Measurements from ENCODE around the gene IL15RA.
"Not testable (repeated sequence)": the region's sequence is repeated elsewhere in the genome, so short reads cannot be mapped to it uniquely, and the experiment has no call there.

IL15RA gene

DNA sequence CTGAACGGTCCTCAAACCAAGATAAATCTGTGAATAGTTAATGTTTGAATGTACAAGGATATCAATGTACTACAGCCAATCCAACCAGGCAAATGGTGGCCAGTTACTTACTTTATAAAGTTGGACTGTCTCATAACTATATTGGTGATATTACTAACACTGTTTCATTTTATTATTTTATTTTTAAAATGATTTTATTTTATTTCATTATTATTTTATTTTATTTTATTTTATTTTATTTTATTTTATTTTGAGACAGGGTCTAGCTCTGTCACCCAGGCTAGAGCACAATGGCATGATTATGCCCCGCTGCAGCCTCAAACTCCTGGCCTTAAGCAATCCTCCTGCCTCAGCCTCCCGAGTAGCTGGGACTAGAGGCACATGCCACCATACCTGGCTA, 6.8 kb downstream of the IL15RA start:
- DNase-seq, result no peak

DNA sequence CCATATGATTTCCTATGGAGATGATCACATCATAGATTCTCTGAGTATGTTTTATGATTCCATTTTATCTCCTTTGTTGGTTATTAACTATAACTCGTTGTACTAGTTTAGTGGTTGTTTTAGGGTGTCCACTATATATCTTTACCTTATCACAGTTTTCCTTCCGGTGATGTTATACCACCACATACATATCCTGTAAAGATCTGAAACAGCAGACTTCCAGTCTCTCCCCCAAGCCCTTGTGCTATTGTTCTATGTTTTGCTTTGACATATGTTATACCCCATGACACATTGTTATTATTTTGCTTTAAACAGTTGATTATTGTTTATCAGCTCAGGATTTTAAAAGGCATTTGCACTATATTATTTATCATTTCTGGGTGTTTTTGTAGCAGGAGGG, 7.3 kb downstream of the IL15RA start:
- no peak for DNase-seq

DNA sequence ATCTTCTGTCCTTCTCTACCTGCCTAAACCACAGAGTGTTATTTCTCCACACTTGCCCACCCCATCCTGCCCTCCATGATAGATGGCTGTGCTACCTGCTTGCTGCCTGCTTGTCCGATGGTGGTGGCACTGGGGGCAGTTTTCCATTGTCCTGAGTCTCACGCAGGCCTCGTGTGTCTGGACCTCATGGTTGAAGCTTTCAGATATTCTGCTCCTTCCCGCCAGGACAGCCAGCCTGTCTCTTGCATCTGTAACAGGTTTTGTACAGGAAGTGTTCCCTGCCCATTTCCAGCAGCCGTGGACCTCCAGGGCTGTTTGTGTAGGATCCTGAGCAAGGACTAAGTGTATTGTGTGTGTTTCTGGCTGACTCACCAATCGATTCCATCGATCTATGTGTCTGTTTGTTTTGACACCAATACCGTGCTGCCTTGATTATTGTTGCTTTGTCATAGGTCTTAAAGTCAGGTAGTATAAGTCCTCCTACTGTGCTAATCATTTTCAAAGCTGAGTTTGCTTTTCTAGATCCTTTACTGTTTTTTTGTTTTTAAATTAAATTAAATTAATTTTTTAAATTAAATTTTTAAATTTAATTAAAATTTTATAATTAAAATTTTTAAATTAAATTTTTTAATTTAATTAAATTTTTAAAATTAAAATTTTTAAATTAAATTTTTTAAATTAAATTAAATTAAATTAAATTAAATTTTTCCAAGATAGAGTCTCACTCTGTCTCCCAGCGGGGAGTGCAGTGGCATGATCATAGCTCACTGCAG, 8.5 kb downstream of the IL15RA start:
- DNase-seq, result no peak

DNA sequence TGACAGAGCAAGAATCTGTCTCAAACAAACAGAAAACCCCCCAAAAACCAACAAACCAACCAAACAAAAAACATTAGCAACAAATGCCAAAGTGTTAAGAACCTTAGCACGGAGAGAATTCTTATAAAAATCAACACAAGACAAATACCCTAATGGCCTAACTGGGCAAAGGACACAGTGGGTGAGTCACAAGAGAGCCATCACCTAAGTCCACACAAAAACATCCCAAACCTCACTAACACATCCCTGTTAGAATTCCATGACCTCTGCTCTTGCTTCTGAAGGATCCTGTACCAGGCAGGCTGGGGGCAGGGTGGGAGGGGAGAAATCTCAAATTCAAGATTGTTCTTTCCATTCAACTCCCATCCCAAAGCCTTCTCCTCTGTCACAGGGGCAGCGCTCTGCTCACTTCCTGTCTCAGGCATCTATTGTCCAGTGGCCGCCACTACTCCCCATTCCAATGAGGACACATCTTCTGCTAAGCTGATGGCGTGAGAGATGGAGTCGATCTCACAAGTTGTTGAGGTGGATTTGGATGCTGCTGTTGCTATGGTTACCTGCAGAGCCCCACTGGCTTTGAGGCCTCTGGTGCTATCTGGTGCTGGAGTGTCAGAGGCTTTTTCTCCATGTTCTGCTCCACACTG, 9.2 kb downstream of the IL15RA start:
- DNase-seq, result no peak

DNA sequence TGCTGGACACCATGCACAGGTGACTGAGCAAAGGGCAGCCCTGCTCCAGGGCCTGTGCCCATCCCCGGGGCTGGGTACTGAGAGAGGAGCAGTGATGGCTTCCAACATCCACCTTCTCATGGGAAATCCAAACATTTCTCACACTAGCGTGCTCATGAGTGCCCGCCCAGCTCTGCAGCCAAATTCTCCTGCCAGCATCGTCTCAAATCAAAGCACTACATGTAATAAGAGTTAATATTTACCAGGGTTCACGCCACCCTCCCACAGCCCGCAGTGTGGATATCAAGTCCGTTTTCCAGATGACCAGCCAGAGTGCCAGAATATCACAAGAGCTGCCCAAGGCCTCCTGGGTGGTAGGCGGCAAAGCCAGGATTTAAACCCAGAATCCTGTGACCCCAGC, 12.1 kb downstream of the IL15RA start:
- DNase-seq, result no peak

DNA sequence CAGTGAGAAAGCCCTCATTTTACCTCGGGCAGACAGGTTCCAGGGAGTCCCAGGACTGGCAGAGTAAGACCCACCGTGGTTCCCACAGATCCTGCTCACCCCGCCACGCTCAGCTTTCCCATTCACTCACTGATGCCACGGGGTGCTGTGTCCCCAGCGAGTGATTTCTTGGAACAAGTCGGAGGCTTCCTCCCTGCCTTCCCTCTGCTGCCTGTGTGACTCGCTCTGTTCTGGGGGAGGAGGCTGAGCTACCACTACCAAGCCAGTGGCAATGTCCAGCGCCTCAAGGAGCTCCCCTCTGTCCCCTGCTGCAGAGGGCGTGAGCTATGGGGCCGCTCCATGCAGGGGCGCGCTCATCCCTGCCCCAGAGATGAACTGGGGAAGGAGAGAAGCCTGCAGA, 12.6 kb downstream of the IL15RA start:
- no peak for DNase-seq

DNA sequence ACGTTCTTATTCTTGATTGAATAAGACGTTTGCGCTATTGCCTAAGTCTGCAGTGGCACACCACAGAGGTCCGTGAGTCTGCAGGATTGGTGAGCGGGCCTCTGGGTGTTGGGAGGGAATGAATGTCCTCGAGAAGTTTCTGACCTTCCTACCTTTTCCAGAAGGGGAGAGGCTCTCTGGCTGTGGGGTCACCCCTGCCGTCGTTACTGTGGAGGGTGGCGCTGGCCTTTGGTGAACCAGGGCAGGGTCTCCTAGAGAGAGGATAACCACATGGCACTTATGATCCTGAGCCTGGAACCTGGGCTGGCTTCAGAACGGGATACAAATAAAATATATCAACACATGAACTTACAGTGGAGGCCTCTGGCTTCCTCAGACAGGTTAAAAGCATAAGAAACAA, 13.8 kb downstream of the IL15RA start:
- DNase-seq, result no peak

DNA sequence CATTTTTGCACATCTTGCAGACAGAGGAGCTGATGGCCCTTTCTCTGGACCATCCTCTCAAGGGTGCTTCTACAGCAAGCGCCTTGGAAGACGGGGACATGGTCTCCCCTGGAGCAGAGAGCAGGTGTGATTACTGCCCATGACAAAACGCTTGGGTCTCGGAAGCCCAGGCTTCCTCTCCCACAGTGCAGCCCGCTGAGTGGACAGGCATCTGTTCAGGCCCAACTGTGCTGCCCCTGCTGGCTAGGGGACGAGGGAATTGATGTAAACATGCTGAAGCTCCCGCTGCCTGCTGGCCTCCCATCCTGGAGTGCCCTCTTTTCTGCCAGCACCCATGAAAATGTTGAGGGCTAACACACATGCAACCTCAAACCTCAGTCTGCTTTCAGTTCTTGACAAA, 14.3 kb downstream of the IL15RA start:
- DNase-seq, result no peak

DNA sequence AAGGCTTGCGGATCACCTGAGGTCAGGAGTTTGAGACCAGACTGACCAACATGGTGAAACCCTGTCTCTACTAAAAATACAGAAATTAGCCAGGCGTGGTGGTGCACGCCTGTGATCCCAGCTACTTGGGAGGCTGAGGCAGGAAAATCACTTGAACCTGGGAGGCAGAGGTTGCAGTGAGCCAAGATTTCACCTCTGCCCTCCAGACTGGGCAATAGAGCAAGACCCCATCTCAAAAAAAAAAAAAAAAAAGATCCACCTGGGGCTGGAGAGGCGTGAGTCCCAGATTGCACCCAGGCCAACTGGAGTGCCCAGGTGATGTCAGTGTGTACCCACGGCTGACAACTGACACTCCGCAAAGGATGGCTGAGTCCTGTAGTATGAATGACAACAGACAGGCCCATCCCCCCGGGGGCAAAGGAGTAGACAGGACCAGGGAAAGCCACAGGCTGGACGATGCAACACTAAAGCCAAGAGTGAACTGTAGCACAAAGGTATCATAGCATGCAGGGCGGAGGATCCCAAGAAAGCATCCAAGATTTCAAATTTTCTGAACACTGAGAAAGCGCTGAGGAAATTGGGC, 14.9 kb downstream of the IL15RA start:
- DNase-seq, result not testable (repeated sequence)

DNA sequence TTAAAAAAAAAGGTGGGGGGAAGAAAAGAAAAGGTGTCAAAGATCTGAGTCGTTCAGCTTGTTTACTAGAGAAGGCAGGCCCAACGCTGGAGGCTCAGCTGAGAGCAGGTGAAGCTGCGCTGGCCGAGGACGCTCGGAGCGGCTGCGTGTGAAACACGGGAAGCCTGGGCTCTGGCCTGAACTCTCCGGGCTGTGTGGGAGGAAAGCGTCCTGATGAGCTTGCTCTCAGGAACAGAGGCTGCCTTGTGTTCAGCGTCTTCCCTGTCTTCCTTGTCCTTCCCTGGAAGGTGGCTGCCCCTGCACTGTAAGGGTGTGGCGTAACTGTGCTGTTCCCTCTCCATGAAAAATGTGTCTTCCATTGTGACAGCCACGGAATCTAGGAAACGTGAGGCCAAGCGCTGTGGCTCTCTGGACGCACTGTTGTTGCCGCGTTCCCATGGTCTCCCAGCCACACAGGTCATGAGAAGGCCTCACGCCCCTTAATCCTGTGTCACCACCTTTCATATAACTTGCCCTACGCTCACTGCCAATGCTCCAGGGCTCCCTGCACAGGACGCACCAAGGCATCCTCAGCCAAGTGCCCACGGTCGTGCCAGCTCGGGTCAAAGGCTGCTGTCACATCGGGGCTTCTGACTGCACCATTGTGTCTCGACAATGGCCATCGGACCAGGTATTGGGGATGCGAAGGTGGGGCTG, 15.8 kb downstream of the IL15RA start:
- DNase-seq, result no peak

DNA sequence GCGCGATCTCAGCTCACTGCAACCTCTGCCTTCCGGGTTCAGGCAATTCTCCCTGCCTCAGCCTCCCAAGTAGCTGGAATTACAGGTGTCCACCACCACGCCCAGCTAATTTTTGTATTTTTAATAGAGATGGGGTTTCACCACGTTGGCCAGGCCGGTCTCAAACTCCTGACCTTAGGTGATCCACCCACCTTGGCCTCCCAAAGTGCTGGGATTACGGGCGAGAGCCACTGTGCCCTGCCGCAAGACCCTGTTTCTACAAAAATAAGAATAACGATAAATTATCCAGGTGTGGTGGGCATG, 16.4 kb downstream of the IL15RA start:
- DNase-seq, result not testable (repeated sequence)

DNA sequence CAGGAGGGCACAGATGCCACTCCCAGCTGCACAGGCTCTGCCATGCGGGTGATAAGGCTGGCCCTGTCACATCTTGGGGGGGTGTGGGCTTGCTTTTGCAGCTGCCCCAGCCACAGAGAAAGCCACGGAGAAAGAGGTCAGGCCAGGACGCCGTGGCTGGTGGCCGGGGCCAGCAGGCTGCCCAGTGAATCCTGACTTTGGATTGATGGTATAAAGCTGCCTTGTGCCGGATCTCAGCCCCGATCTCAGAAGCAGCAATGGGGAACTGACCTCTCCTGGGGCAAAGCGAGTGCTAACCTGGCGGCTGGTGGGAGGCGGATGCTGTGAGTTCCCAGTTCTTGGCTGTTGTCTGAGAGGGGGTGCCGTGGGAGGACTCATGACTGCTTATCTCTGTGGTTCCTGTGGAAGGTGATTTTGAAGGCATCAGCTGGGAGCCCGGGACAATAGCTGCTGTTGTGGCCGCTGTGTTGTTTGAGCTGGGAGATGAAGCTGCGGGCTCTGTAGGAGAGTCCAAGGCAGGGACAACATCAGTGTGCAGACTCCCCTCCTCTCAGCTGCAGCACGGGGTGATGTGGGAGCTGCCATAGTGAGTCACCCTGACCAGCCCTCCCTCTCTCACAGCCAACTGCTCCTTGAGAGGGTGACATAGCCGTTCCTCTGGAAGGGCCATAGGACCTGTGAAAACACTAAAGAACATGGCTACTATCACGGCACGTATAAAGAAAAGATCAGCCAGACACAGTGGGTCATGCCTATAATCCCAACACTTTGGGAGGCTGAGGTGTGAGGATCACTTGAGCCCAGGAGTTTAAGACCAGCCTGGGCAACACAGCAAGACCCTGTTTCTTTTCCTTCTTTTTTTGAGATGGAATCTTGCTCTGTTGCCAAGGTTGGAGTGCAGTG, 17.0 kb downstream of the IL15RA start:
- no peak for DNase-seq

DNA sequence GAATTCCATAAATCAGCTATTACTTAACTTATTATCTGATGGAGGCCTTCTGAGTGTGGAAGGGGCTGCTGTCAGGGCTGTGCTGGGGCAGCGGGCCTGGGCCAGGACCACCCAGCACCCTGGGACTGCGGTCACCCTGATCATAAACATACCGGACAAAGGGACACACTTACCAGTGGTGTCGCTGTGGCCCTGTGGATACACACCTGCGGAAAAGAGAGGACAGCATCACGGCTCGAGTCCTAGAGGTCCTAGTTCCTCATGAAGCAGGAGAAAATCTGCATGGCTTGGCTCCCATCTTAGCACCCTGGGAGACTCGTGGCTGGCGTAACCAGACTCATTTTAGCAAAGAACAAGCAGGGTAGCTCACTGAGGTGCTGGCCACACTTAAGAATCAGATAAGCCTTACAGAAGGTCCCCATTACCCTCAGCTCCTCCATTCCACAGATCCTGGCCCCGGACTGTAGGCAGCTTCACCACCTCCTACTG, 17.7 kb downstream of the IL15RA start:
- DNase-seq, result no peak

DNA sequence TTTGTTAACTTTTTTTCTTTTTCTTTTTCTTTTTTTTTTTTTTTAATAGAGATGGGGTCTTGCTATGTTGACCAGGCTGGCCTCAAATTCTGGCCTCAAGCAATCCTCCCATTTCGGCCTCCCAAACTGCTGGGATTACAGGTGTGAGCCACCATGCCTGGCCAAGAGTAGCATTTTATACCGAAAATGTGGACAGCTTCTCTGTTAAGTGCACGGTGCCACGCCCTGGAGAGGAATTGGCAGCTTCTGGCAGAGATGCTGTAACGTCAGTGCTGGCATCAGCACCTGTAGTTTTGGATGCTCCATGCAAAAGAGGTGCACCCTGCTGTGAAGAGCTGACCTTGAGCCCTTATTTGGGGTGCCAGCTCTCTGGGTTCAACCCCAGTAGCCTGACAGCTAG, 18.2 kb downstream of the IL15RA start:
- no peak for DNase-seq

DNA sequence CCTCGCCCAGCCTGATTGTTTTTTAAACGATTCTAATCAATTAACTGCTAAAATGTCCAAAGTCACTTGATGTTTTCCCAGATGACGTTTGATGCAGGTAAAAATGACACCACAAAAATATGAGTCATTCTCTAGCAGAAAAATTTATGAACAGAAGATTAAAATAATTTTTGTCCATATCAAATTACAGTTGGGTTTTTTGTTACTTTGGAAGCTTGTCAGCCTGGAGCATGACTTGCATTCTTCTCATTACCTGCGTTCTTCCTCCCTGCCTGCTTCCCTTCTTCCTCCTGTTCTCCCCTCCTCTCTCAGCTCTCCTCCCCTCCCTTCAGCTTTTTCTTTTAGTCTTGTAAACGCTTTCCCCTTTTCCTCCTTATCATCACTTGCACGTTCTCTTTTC, 18.7 kb downstream of the IL15RA start:
- no peak for DNase-seq

DNA sequence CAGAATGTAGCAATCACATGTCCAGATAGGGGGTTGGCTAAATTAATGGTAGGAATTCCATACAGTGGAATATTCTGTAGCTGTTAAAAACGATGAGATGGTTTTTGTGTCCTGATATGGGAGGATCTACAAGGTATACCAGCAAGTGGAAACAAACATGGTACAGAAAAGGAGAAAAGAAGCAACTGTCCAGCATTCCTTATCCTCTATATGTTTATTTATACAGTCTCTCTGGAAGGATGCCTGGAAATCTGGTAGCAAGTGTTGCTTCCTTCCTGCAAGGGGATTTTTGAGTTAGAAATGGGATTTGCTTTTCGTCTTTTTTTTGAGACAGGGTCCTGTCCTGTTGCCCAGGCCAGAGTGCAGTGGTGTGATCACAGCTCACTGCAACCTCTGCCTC, 19.3 kb downstream of the IL15RA start:
- DNase-seq, result no peak

DNA sequence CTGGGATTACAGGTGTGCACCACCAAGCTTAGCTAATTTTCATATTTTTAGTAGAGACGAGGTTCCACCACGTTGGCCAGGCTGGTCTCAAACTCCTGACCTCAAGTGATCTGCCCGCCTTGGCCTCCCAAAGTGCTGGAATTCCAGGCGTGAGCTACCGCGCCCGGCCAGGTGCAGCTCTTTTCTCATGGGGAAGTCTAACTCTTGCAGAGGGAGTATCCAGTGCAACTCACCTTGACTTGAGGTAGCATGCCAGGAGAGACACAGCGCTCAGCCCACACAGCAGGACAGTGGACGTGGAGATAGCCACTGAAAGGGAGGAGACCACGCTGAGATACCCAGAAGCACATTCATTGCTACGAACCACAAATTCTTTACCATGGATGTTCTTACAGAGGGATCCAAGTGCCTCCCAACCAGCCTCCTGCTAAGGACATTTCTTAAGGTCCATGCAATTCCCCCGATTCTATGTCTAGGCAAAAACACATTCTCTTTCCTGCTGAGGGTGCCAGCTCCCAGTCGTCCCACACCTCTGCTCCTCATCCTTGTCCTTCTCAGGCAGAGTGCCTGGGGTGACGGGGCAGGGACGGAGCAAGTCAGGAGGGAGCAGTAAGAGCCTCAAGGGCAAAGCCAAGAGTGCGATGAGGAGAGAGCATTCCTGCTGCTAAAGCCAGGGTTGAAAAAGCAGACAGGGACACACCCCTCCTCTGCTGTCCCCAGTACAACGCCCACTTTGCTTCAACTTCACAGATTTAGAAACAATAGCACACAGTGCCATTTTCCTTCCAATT, 21.0 kb downstream of the IL15RA start:
- no peak for DNase-seq

DNA sequence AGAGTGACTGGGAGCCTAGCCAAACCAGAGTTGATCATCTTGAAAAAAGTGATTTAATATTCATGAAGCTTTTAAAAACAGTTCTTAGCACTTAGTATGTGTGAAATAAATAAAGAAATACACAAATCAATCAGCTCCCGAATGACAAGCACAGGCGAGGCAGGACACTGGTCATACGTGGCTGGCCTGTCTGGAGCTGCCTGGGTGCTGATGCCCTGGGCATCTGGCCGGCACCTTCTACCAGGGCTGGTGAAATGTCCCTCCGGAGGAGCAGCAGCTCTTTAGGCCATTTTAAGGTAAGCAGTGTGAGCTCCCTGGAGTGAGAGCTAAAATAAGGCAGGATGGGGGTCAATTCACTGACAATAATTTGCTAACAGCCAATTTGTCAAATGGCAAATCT, 23.7 kb downstream of the IL15RA start:
- DNase-seq, result no peak

DNA sequence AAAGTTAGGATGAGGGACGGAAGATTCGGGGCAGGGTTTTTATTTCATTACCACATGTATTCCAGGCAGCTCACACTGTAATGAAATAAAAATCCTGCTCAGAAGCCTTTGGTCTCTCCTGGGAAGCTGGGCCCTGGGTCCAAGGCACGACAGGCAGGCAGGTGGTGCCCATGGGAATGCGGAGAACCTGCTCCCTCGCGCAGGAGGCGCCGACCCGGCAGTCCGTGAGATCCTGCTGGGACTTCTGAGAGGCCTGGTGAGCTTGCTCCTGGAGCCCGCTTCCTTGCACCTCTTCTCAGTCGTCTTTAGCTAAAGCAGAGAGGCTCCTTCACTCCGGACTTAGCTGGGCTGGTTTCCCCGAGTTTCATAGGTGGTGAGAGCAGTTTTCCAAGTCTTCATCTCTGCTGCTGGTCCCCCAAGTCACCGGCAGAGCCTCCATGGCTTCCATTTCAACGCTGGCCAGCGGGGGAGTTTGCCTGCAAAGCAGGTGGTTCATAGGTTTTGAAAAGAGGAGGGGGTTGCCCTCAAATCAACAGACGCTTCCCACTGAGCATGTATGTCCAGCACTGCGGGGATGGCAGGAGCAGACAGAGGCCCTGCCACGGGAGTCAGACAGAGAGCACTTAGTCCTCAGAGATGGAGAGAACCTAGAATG, 24.5 kb downstream of the IL15RA start:
- DNase-seq, result no peak
